ENCODE measurements around the gene GALNT14.

DNA sequence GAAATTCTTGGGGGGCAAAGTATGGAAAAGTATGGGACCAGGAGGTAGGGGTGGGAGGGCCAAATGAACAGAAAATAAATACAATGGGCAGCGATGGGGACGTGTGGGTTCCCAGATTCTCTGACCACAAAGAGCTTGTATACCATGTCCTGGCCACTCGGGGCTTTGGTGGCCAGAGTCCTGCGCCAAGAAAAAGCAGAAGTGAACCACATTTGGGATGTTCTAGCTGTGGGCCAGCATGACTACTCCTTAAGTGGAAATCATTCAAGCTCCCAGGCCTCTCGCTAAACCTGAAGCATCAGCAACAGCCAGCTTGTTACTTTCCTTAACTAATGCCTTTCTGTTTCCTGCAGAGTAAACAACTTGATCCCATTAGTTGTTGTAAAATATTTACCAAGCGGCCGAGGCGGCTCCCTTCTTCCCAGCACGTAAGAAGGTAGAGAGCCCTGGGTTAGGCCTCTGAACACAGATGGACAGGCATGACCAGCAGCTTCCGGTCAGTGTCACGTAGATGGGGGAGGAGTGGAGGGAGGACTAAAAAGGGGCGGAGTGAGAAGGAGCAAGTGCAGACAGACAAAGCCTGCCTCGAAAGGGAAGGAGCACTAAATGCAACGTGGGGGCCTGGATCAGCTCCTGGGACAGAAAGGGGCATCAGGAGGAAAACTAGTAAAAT is 88.2 kb downstream of the GALNT14 start:
- no peak for TF ChIP-seq POLR2A (IDR thresholded peaks at IDR 0.05)
- TF ChIP-seq POLR2AphosphoS5 (IDR thresholded peaks at IDR 0.05), result no peak
- TF ChIP-seq, protein P1, sequence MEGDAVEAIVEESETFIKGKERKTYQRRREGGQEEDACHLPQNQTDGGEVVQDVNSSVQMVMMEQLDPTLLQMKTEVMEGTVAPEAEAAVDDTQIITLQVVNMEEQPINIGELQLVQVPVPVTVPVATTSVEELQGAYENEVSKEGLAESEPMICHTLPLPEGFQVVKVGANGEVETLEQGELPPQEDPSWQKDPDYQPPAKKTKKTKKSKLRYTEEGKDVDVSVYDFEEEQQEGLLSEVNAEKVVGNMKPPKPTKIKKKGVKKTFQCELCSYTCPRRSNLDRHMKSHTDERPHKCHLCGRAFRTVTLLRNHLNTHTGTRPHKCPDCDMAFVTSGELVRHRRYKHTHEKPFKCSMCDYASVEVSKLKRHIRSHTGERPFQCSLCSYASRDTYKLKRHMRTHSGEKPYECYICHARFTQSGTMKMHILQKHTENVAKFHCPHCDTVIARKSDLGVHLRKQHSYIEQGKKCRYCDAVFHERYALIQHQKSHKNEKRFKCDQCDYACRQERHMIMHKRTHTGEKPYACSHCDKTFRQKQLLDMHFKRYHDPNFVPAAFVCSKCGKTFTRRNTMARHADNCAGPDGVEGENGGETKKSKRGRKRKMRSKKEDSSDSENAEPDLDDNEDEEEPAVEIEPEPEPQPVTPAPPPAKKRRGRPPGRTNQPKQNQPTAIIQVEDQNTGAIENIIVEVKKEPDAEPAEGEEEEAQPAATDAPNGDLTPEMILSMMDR (IDR thresholded peaks at IDR 0.05), result no peak

All from suprapubic skin (tissue), 4 donors.